GM21526 (cell line): ENCODE results near the gene PEPD.

Experiments
- ATAC-seq: cut with Tn5 transposase; IDR thresholded peaks from one replicate; pipeline ENCODE4 v1.9.1; 2021; ENCODE audit warnings: moderate library complexity; ENCODE audit not compliant: unreplicated experiment, low FRiP score

The PEPD gene

GRCh38 chr19:33462112-33462791 lies 59.3 kb downstream of the PEPD start:
- ATAC-seq: no peak

GRCh38 chr19:33461256-33462111 lies 60.1 kb downstream of the PEPD start:
- no peak for ATAC-seq

- ATAC-seq: no peak
Observed at GRCh38 chr19:33460221-33460908, 61.2 kb downstream of the PEPD start.

GRCh38 chr19:33459222-33460090 lies 62.1 kb downstream of the PEPD start:
- ATAC-seq: no peak

- no peak for ATAC-seq
Observed at GRCh38 chr19:33458807-33459206, 62.8 kb downstream of the PEPD start.

- ATAC-seq: no peak
Observed at GRCh38 chr19:33458171-33458633, 63.4 kb downstream of the PEPD start.

- ATAC-seq: no peak
Observed at GRCh38 chr19:33456845-33457220, 64.8 kb downstream of the PEPD start.

GRCh38 chr19:33456076-33456844 lies 65.3 kb downstream of the PEPD start:
- no peak for ATAC-seq

GRCh38 chr19:33453265-33453664 lies 68.3 kb downstream of the PEPD start:
- no peak for ATAC-seq

GRCh38 chr19:33450689-33451088 lies 70.9 kb downstream of the PEPD start:
- ATAC-seq: no peak

GRCh38 chr19:33449799-33450198 lies 71.8 kb downstream of the PEPD start:
- ATAC-seq: no peak

- no peak for ATAC-seq
Observed at GRCh38 chr19:33448159-33448516, 73.5 kb downstream of the PEPD start.

- ATAC-seq: no peak
Observed at GRCh38 chr19:33447336-33448158, 74.0 kb downstream of the PEPD start.

- ATAC-seq: no peak
Observed at GRCh38 chr19:33446330-33447293, 75.0 kb downstream of the PEPD start.

- no peak for ATAC-seq
Observed at GRCh38 chr19:33445442-33446329, 75.9 kb downstream of the PEPD start.

- ATAC-seq: no peak
Observed at GRCh38 chr19:33444562-33445441, 76.8 kb downstream of the PEPD start.
